ENCODE data around the gene PHEX. TPM values are rescaled to one million over a fixed set of nuclear protein-coding genes. Genes with fewer than 3 reads are reported as not detected.

PHEX gene
- total RNA-seq, 4 donors from 2014 or later = 0.52 to 1.2 (median 0.65) TPM

- DNase-seq (ENCODE audit: extremely low spot score) = no peak
- Histone ChIP-seq H3K4me3 (no peak overlapping the region), H3K27me3 (no peaks in the 10 kb centered on the region), H3K36me3 (no peaks in the 10 kb centered on the region), H3K9me3 (no peaks in the 10 kb centered on the region), H3K27ac (replicated peaks in 1 of 4) (peak overlapping the region; percentile 31 to 53 (median 44)), H3K4me1 (peaks cover 0 to 33% (median 22%) of the 10 kb centered on the region in 4 donors)
- TF ChIP-seq POLR2A (IDR thresholded peaks at IDR 0.05; ENCODE audit: low read depth) (no peak), CTCF (IDR thresholded peaks at IDR 0.05) (no peak)
- intact Hi-C loops (cut with DNase I) = no loop called here
- 77% methylated on average over 4 of the region's 4 CpGs for WGBS
Observed at GRCh38 chrX:22095856-22096255, 63.7 kb downstream of the PHEX start.

GRCh38 chrX:22097012-22097694 lies 65.0 kb downstream of the PHEX start:
- intact Hi-C loops (cut with DNase I) = no loop called here
- Histone ChIP-seq H3K4me3 (no peak overlapping the region), H3K4me1 (peaks cover 0 to 33% (median 22%) of the 10 kb centered on the region in 4 donors), H3K36me3 (no peaks in the 10 kb centered on the region), H3K9me3 (no peaks in the 10 kb centered on the region), H3K27ac (replicated peaks in 1 of 4) (peak overlapping the region in 2 of 4 donors; percentile 14 to 33), H3K27me3 (no peaks in the 10 kb centered on the region)
- no peak for DNase-seq (ENCODE audit: extremely low spot score)
- WGBS = 36% methylated on average over 1 of the region's 1 CpG
- TF ChIP-seq POLR2A (IDR thresholded peaks at IDR 0.05; ENCODE audit: low read depth) (no peak), EP300 (IDR thresholded peaks at IDR 0.05) (no peak), POLR2AphosphoS5 (IDR thresholded peaks at IDR 0.05) (no peak), CTCF (IDR thresholded peaks at IDR 0.05) (no peak)

GRCh38 chrX:22105231-22105630 lies 73.1 kb downstream of the PHEX start:
- Histone ChIP-seq H3K4me3 (no peak overlapping the region), H3K36me3 (no peaks in the 10 kb centered on the region), H3K4me1 (peaks cover 0 to 6% (median 3%) of the 10 kb centered on the region in 4 donors), H3K27me3 (no peaks in the 10 kb centered on the region), H3K27ac (replicated peaks in 1 of 4) (peak overlapping the region in 1 of 4 donors; percentile 33), H3K9me3 (no peaks in the 10 kb centered on the region)
- intact Hi-C loops (cut with DNase I) = no loop called here
- TF ChIP-seq POLR2A (IDR thresholded peaks at IDR 0.05; ENCODE audit: low read depth) (no peak), EP300 (IDR thresholded peaks at IDR 0.05) (no peak), POLR2AphosphoS5 (IDR thresholded peaks at IDR 0.05) (no peak), CTCF (IDR thresholded peaks at IDR 0.05) (no peak)
- 54% methylated on average over 6 of the region's 6 CpGs for WGBS
- no peak for DNase-seq (ENCODE audit: extremely low spot score)

GRCh38 chrX:22105971-22106370 lies 73.8 kb downstream of the PHEX start:
- Histone ChIP-seq H3K9me3 (no peaks in the 10 kb centered on the region), H3K4me3 (no peak overlapping the region), H3K27me3 (no peaks in the 10 kb centered on the region), H3K27ac (replicated peaks in 1 of 4) (peak overlapping the region in 1 of 4 donors; percentile 7), H3K4me1 (peaks cover 0 to 6% (median 3%) of the 10 kb centered on the region in 4 donors), H3K36me3 (no peaks in the 10 kb centered on the region)
- TF ChIP-seq POLR2A (IDR thresholded peaks at IDR 0.05; ENCODE audit: low read depth) (no peak), EP300 (IDR thresholded peaks at IDR 0.05) (no peak), POLR2AphosphoS5 (IDR thresholded peaks at IDR 0.05) (no peak), CTCF (IDR thresholded peaks at IDR 0.05) (no peak)
- no peak for DNase-seq (ENCODE audit: extremely low spot score)
- intact Hi-C loops (cut with DNase I) = no loop called here
- 88% methylated on average over 2 of the region's 2 CpGs for WGBS

GRCh38 chrX:22109442-22109841 lies 77.3 kb downstream of the PHEX start:
- H3K36me3 ChIP-seq = no peaks in the 10 kb centered on the region
- WGBS = 76% methylated on average over 1 of the region's 1 CpG
- H3K4me1 ChIP-seq = peaks cover 0 to 6% (median 5%) of the 10 kb centered on the region in 4 donors
- H3K27me3 ChIP-seq = no peaks in the 10 kb centered on the region
- H3K27ac ChIP-seq (replicated peaks in 1 of 4) = no peak overlapping the region
- no peak overlapping the region for H3K4me3 ChIP-seq
- intact Hi-C loops (cut with DNase I) = no loop called here
- H3K9me3 ChIP-seq = no peaks in the 10 kb centered on the region
- no peak for DNase-seq (ENCODE audit: extremely low spot score)
- no peak for TF ChIP-seq POLR2AphosphoS5 (IDR thresholded peaks at IDR 0.05)
- no peak for TF ChIP-seq CTCF (IDR thresholded peaks at IDR 0.05)
- TF ChIP-seq POLR2A (IDR thresholded peaks at IDR 0.05; ENCODE audit: low read depth) = no peak
- TF ChIP-seq EP300 (IDR thresholded peaks at IDR 0.05) = no peak

Data from esophagus muscularis mucosa (tissue), 4 donors.